NCI-H345 treated with DMSO at 0.1 percent for 48 hours (cell line): Measurements from ENCODE around the gene HES7.
A peak's percentile ranks its signal among the peaks of the same experiment; 100 is the strongest.
"Not testable (repeated sequence)": the region's sequence is repeated elsewhere in the genome, so short reads cannot be mapped to it uniquely, and the experiment has no call there.

Experiments
- DNase-seq: peaks from one replicate; lab custom pipeline; 2025; ENCODE audit not compliant: unreplicated experiment; lab: John Stamatoyannopoulos, UW

Gene HES7

GRCh38 chr17:8103549-8103948, 20.4 kb downstream of the HES7 start:
- DNase-seq = no peak

GRCh38 chr17:8101721-8102120, 22.2 kb downstream of the HES7 start:
- no peak for DNase-seq

GRCh38 chr17:8100763-8101162, 23.1 kb downstream of the HES7 start:
- DNase-seq = no peak

- no peak for DNase-seq
Observed at GRCh38 chr17:8100111-8100510, 23.8 kb downstream of the HES7 start.

GRCh38 chr17:8096541-8096940, 27.4 kb downstream of the HES7 start:
- no peak for DNase-seq

GRCh38 chr17:8095361-8095760, 28.5 kb downstream of the HES7 start:
- no peak for DNase-seq

GRCh38 chr17:8091033-8091687, 32.7 kb downstream of the HES7 start:
- no peak for DNase-seq

GRCh38 chr17:8089728-8090127, 34.2 kb downstream of the HES7 start:
- no peak for DNase-seq

GRCh38 chr17:8087952-8088230, 36.0 kb downstream of the HES7 start:
- DNase-seq = no peak

GRCh38 chr17:8087075-8087951, 36.6 kb downstream of the HES7 start, which contains the start of gene ALOX12B:
Gene ALOX12B (minus strand): TSS chr17:8087716. CDS start chr17:8087442, 274 bp downstream.
- no peak for DNase-seq

- DNase-seq = no peak
Observed at GRCh38 chr17:8084250-8084649, 39.7 kb downstream of the HES7 start.

GRCh38 chr17:8082292-8082691, 41.6 kb downstream of the HES7 start:
- DNase-seq = no peak

GRCh38 chr17:8081876-8082275, 42.0 kb downstream of the HES7 start:
- DNase-seq = no peak

GRCh38 chr17:8080799-8081219, 43.1 kb downstream of the HES7 start:
- no peak for DNase-seq

- no peak for DNase-seq
Observed at GRCh38 chr17:8080208-8080798, 43.6 kb downstream of the HES7 start.

- peak; percentile 54 for DNase-seq
Observed at GRCh38 chr17:8079291-8080207, 44.4 kb downstream of the HES7 start.

GRCh38 chr17:8077939-8078338, 46.0 kb downstream of the HES7 start:
- not testable (repeated sequence) for DNase-seq

GRCh38 chr17:8076502-8077266, 47.2 kb downstream of the HES7 start:
- DNase-seq = no peak

GRCh38 chr17:8075574-8076342, 48.1 kb downstream of the HES7 start:
- DNase-seq = no peak

GRCh38 chr17:8075081-8075480, 48.8 kb downstream of the HES7 start:
- no peak for DNase-seq
